Ectodermal cell (in vitro differentiated cells): Measurements from ENCODE around the gene MAGEA2. TPM values are rescaled to one million over a fixed set of nuclear protein-coding genes. Genes with fewer than 3 reads are reported as not detected.
"Not testable (repeated sequence)": the region's sequence is repeated elsewhere in the genome, so short reads cannot be mapped to it uniquely, and the experiment has no call there.

Experiments used
- H3K27ac ChIP-seq: 2 replicates; pipeline ENCODE4 v1.7.0; 2013; ENCODE audit warnings: mild to moderate bottlenecking, low read depth, low read length; ENCODE audit not compliant: insufficient read depth, poor library complexity, severe bottlenecking
- H3K27me3 ChIP-seq: 2 replicates; pipeline ENCODE4 v1.7.0; 2013; ENCODE audit warnings: mild to moderate bottlenecking, low read length; ENCODE audit not compliant: insufficient read depth, control insufficient read depth, poor library complexity, severe bottlenecking
- H3K36me3 ChIP-seq: one replicate; pipeline ENCODE4 v1.7.0; 2013; ENCODE audit warnings: low read length; ENCODE audit not compliant: control insufficient read depth, insufficient read depth
- H3K4me1 ChIP-seq: one replicate; pipeline ENCODE4 v1.7.0; 2013; ENCODE audit warnings: low read length; ENCODE audit not compliant: control insufficient read depth, insufficient read depth
- H3K4me3 ChIP-seq: 2 replicates; pipeline ENCODE4 v1.7.0; 2013; ENCODE audit warnings: low read depth, low read length, control low read depth; ENCODE audit not compliant: insufficient read depth
- H3K9me3 ChIP-seq: 2 replicates; pipeline ENCODE4 v1.7.0; 2013; ENCODE audit warnings: mild to moderate bottlenecking, low read length, moderate library complexity; ENCODE audit not compliant: control insufficient read depth
- WGBS, 2 experiments: methylation state at CpG; one replicate each; pipeline ENCODE4 v1.1.7; 2013; ENCODE audit warnings: missing lambda C conversion rate in 2 of 2; 5-methylcytosine and 5-hydroxymethylcytosine counted together
- polyA plus RNA-seq, 4 experiments: library from polyadenylated mRNA; stranded (reverse); fragments of 50-300 nt; gene quantifications; one replicate each; pipeline ENCODE4 v1.2.3, GENCODE V29; 2013

MAGEA2 gene, protein sequence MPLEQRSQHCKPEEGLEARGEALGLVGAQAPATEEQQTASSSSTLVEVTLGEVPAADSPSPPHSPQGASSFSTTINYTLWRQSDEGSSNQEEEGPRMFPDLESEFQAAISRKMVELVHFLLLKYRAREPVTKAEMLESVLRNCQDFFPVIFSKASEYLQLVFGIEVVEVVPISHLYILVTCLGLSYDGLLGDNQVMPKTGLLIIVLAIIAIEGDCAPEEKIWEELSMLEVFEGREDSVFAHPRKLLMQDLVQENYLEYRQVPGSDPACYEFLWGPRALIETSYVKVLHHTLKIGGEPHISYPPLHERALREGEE
- not detected for polyA plus RNA-seq (2013, experiment 1 of 4)
- polyA plus RNA-seq (2013, experiment 2 of 4), result not detected
- 0.16 TPM for polyA plus RNA-seq (2013, experiment 3 of 4)
- polyA plus RNA-seq (2013, experiment 4 of 4), result 0.41 TPM

DNA sequence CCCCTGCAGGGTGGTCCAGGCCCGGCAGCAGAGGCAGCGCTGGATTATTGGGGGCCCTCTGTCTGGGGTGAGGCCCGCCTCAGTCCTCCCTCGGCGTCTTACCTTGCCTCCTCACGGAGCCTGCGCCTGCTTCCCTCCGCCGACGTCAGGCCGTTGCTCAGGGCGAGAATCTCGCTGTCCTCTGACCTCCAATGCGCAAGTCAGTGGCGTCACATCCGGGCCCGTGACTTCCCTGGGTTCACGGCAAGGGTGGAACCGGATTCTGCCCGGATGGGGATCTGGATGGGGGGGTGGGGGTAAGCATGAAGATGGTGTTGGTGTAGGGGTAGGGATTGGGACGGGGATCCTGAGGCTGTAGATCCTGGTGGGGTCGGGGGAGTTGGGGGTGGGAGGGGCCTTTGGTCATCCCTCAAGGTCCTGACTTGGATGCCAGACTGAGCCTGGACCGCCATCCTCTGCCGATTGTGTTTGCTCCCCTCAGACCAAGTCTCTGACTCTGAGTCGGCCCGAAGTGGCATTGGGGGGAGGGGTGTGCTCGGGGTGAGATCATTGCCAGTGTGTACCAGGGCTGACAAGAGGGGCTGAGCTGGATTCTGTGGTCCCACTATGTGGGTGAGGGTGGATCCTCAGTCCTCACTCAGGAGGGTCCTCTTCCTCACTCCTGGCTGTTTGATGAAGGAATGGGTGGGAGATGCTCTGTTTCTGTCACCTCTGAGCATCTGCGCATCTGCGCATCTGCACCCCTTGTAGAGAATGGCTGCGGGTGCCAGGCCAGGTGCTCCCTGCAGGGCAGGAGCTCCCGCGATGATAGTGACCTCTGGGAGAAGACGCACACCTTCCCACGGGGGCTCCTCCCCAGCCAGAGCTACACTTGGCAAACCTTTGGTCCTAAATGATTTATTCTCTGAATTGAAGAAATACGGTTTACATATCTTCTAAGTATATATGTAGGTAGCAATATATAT lies at the start of gene MAGEA2:
MAGEA2 (minus strand) TSS at position 157 of the 965 bp plus-strand sequence. CDS start 2,479 bp downstream, outside the sequence.
- H3K9me3 ChIP-seq, H3K27me3 ChIP-seq, H3K4me1 ChIP-seq, H3K36me3 ChIP-seq, H3K4me3 ChIP-seq, H3K27ac ChIP-seq: not testable (repeated sequence)
- WGBS, 2 experiments, result no CpG with 5 or more reads among the region's 35 CpGs

DNA sequence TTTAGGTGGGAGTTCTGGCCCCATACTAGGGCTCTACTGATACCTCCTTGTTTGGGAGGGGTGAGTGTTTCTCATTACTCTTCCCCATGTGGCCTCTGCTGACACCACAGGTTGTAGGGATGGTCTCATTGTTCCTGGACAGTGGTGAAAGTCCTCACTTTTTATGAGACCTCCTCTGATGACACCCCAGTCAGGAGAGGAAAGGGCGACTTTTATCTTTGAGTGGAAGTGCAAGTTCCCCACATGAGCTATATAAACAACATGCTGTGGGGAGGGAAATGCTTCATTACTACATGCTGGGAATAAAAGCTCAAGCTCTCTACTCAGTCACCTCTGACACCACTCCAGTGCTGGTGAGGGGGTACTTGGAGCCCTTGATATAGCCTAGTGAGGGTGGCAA lies 45.3 kb upstream of the MAGEA2 start:
- no peaks in the 10 kb centered on the region for H3K36me3 ChIP-seq
- WGBS, 2 experiments, result 60% methylated on average over 1 of the region's 1 CpG; no CpG with 5 or more reads in 1 of the 2 experiments
- H3K27me3 ChIP-seq, result no peaks in the 10 kb centered on the region
- no peaks in the 10 kb centered on the region for H3K9me3 ChIP-seq
- no peaks in the 10 kb centered on the region for H3K4me1 ChIP-seq
- no peak overlapping the region for H3K4me3 ChIP-seq
- H3K27ac ChIP-seq, result no peak overlapping the region

DNA sequence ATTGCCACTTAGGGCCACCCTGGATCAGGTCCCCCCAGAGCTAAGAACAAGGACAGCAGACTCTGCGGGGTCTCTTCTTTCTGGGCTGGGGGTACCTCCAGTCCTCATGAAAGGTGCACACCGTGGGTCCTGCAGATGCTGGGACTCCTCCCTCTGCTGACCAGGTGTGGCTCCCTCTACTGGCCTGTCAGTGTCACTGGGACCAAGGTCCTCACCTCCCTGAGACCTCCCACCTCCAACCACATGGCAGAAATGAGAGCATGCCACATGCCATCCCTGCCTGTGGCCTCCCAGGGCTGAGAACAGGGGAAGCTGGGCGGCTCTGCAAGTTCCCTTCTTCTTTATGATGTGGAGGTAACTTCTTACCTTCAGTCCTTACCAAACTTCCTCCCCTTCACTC lies 33.4 kb upstream of the MAGEA2 start:
- not testable (repeated sequence) for H3K9me3 ChIP-seq, H3K27ac ChIP-seq, H3K4me1 ChIP-seq, H3K27me3 ChIP-seq, H3K4me3 ChIP-seq, H3K36me3 ChIP-seq
- no CpG with 5 or more reads among the region's 3 CpGs for WGBS, 2 experiments

DNA sequence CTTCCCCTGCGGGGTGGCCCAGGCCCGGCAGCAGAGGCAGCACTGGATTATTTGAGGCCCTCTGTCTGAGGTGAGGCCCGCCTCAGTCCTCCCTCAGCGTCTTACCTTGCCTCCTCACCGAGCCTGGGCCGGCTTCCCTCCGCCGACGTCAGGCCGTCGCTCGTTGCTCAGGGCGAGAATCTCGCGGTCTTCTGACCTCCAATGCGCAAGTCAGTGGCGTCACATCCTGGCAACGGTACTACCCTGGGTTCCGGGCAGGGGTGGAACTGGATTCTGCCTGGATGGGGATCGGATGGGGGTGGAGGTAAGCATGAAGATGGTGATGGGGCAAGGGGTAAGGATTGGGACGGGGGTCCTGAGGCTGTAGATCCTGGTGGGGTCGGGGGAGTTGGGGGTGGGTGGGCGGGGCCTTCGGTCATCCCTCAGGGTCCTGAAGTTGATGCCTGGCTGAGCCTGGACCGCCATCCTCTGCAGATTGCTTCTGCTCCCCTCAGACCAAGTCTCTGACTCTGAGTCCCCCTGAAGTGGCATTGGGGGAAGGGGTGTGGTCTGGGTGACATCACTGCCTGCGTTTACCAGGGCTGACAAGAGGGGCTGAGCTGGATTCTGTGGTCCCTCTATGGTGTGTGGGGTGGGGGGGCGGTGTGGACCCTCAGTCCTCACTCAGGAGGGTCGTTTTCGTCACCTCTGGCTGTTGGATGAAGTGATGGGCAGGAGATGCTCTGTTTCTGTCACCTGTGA lies 16.1 kb upstream of the MAGEA2 start, which contains the start of gene MAGEA6:
MAGEA6 (minus strand) TSS at position 141 of the 741 bp plus-strand sequence. CDS start 2,039 bp downstream, outside the sequence.
- no CpG with 5 or more reads among the region's 29 CpGs for WGBS, 2 experiments
- H3K27me3 ChIP-seq, H3K9me3 ChIP-seq, H3K4me3 ChIP-seq, H3K4me1 ChIP-seq, H3K36me3 ChIP-seq, H3K27ac ChIP-seq: not testable (repeated sequence)

DNA sequence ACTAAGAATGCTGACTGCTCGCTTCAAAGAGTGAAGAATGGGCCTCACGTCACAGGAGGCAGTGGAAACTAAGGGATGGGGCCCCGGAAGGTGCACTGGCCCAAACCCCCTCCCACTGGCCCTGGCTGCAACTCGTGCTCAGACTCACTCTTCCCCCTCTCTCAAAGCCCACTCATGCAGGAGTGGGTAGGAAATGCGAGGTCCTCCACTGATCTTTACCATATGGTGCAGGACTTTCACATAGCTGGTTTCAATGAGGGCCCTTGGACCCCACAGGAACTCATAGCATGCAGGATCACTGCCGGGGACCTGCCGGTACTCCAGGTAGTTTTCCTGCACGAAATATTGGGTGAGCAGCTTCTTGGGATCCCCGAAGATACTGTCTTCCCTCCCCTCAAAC lies 12.9 kb upstream of the MAGEA2 start:
- H3K4me3 ChIP-seq, H3K36me3 ChIP-seq, H3K9me3 ChIP-seq, H3K27ac ChIP-seq, H3K27me3 ChIP-seq, H3K4me1 ChIP-seq: not testable (repeated sequence)
- 83 to 88% methylated on average over 8 to 9 of the region's 9 CpGs for WGBS, 2 experiments

DNA sequence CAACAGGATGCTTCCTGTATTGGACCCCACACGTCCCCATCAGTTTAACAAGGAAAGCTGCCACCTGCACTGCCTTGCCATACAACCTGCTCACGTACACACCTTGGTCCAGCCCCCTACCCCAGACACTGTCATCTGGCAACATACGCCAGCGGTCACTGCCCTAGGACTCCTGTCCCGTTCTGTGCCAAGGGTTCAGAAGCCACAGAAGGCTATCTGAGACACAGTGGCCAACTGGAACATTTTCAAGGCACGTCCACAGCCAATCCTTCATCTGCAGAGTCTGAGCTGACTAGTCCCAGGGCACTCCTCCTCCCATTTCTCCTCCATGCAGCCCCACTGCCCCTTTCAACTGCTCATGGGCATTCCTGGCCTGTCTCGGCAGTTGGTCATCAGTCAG lies 7.9 kb upstream of the MAGEA2 start:
- H3K27ac ChIP-seq, H3K4me1 ChIP-seq, H3K9me3 ChIP-seq, H3K36me3 ChIP-seq, H3K4me3 ChIP-seq, H3K27me3 ChIP-seq: not testable (repeated sequence)
- WGBS, 2 experiments, result no CpG with 5 or more reads among the region's 7 CpGs

DNA sequence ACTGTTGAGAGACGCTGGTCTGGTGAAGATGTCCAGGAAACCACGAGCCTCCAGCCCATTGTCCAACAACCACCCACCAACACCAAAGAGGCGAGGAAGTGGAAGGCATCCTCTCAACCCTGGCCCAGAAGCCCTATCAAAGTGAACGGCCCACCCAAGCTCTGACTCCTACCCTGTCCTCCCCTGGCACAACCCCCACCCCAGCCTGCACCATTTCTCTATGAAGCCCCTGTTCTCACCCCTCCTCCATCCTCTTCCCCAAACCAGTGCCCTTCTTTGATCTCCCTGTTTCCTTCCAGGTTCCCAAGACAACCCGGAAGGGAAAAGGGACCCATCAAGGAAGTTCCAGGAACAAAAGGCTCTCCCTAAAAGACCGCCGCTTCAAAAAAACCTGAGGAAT lies 5.9 kb upstream of the MAGEA2 start:
- not testable (repeated sequence) for H3K4me3 ChIP-seq

DNA sequence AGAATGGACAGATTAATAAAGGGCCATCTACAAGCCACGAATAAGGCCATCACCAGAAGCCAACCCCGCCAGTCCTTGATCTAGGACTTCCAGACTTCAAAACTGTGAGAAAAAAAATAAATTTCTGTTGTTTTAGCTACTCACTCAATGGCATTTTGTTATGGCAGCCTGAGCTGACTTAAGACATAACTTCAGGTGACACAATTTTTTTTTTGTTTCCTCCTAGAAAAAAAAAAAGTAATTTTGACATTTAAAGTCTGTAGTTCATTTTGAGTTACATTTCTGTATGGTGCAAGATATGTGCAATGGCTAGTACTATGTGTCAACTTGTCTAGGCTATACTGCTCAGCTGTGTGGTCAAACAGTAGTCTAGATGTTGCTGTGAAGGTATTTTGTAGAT lies 5.3 kb upstream of the MAGEA2 start, which contains the start of gene CSAG3:
CSAG3 (plus strand) TSS at position 301 of the 400 bp plus-strand sequence.
- not testable (repeated sequence) for H3K4me1 ChIP-seq, H3K4me3 ChIP-seq, H3K36me3 ChIP-seq, H3K27ac ChIP-seq, H3K9me3 ChIP-seq, H3K27me3 ChIP-seq
- WGBS, 2 experiments, result no CpG with 5 or more reads among the region's 2 CpGs

More for the DNA sequence above, 5.9 kb upstream of the MAGEA2 start:
- H3K27ac ChIP-seq, H3K9me3 ChIP-seq, H3K27me3 ChIP-seq, H3K36me3 ChIP-seq, H3K4me1 ChIP-seq: not testable (repeated sequence)
- WGBS, 2 experiments, result 80 to 100% methylated on average over 1 of the region's 7 CpGs

DNA sequence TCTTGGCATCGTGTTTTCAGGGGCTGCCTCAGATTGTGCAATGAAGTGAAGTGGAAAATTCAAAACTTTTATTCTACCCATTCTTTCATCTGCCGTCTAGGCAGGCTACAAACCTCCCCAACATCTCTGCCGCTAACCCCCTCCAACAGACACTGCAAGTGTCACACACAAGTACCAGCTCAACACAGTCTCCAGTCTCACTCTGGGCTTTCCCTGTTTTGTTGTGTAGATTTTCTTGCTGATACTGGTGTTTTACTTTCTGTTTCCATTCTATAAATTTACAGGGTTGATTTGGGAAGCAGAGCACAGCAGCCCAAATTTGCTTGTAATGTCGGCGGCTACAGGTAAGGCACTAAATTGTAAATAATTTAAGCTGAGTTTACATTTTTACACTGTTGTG lies 1.2 kb upstream of the MAGEA2 start:
- H3K36me3 ChIP-seq, H3K27ac ChIP-seq, H3K4me1 ChIP-seq, H3K4me3 ChIP-seq, H3K27me3 ChIP-seq, H3K9me3 ChIP-seq: not testable (repeated sequence)
- WGBS, 2 experiments, result no CpG with 5 or more reads among the region's 5 CpGs
